Activated gamma-delta T cell treated with Interleukin-2 at 50 U/mL for 16 hours (primary cell): ENCODE measurements around the gene MACROD2.

ENCODE experiments used
- DNase-seq: peaks from one replicate; pipeline ENCODE4 v3.0.0-alpha.2; 2020

MACROD2 gene

GRCh38 chr20:14609328-14610221 is 614.3 kb downstream of the MACROD2 start:
- no peak for DNase-seq

- no peak for DNase-seq
Measured at GRCh38 chr20:14611479-14611878, 616.2 kb downstream of the MACROD2 start.

- no peak for DNase-seq
Measured at GRCh38 chr20:14612391-14612790, 617.1 kb downstream of the MACROD2 start.

- DNase-seq, result no peak
Measured at GRCh38 chr20:14616003-14616402, 620.7 kb downstream of the MACROD2 start.

GRCh38 chr20:14617123-14617522 is 621.8 kb downstream of the MACROD2 start:
- DNase-seq, result no peak

- DNase-seq, result no peak
Measured at GRCh38 chr20:14619411-14619810, 624.1 kb downstream of the MACROD2 start.

- DNase-seq, result no peak
Measured at GRCh38 chr20:14622796-14623195, 627.5 kb downstream of the MACROD2 start.

GRCh38 chr20:14631011-14631410 is 635.7 kb downstream of the MACROD2 start:
- no peak for DNase-seq

- no peak for DNase-seq
Measured at GRCh38 chr20:14632906-14633305, 637.6 kb downstream of the MACROD2 start.

GRCh38 chr20:14633507-14633906 is 638.2 kb downstream of the MACROD2 start:
- no peak for DNase-seq

GRCh38 chr20:14634665-14635064 is 639.3 kb downstream of the MACROD2 start:
- no peak for DNase-seq

GRCh38 chr20:14637441-14637840 is 642.1 kb downstream of the MACROD2 start:
- no peak for DNase-seq

GRCh38 chr20:14643146-14643545 is 647.8 kb downstream of the MACROD2 start:
- DNase-seq, result no peak

- no peak for DNase-seq
Measured at GRCh38 chr20:14643556-14643955, 648.2 kb downstream of the MACROD2 start.

GRCh38 chr20:14644306-14645097 is 649.2 kb downstream of the MACROD2 start:
- DNase-seq, result no peak

GRCh38 chr20:14647016-14647415 is 651.7 kb downstream of the MACROD2 start:
- no peak for DNase-seq

GRCh38 chr20:14649662-14650061 is 654.3 kb downstream of the MACROD2 start:
- DNase-seq, result no peak

- DNase-seq, result no peak
Measured at GRCh38 chr20:14657266-14658005, 662.1 kb downstream of the MACROD2 start.

GRCh38 chr20:14664101-14664500 is 668.8 kb downstream of the MACROD2 start:
- no peak for DNase-seq

- DNase-seq, result no peak
Measured at GRCh38 chr20:14666696-14667095, 671.4 kb downstream of the MACROD2 start.

- no peak for DNase-seq
Measured at GRCh38 chr20:14667226-14667625, 671.9 kb downstream of the MACROD2 start.

- no peak for DNase-seq
Measured at GRCh38 chr20:14672066-14672465, 676.8 kb downstream of the MACROD2 start.

GRCh38 chr20:14673164-14673563 is 677.8 kb downstream of the MACROD2 start:
- no peak for DNase-seq
